Astrocyte (in vitro differentiated cells and primary cell): Measurements from ENCODE around the gene HOXA6. TPM values are rescaled to one million over a fixed set of nuclear protein-coding genes. Genes with fewer than 3 reads are reported as not detected.

Experiments
- DNase-seq: peaks from one replicate; pipeline ENCODE4 v3.0.0-alpha.2; 2010; ENCODE audit warnings: low read depth
- FAIRE-seq: peaks from 2 replicates; lab custom pipeline; 2011; peaks lifted over from hg19 to GRCh38; lab: Jason Lieb, UNC
- H2AFZ ChIP-seq: 2 replicates; pipeline ENCODE4 v1.6.0; 2012; ENCODE audit warnings: low read depth, low read length, inconsistent platforms
- H3K27ac ChIP-seq: 2 replicates; pipeline ENCODE4 v1.5.1; 2011; ENCODE audit warnings: low read depth, low read length, inconsistent platforms
- H3K27me3 ChIP-seq: 2 replicates; pipeline ENCODE4 v1.6.0; 2011; ENCODE audit warnings: low read length, inconsistent platforms; ENCODE audit not compliant: insufficient read depth
- H3K36me3 ChIP-seq: 2 replicates; pipeline ENCODE4 v1.5.1; 2011; ENCODE audit warnings: low read length, inconsistent platforms; ENCODE audit not compliant: insufficient read depth
- H3K4me1 ChIP-seq: 2 replicates; pipeline ENCODE4 v1.5.1; 2011; ENCODE audit warnings: low read length, inconsistent platforms; ENCODE audit not compliant: insufficient read depth
- H3K4me2 ChIP-seq: 2 replicates; pipeline ENCODE4 v1.6.0; 2012; ENCODE audit warnings: low read length, inconsistent platforms
- H3K4me3 ChIP-seq: 2 replicates; pipeline ENCODE4 v1.5.1; 2011; ENCODE audit warnings: low read depth, mild to moderate bottlenecking, low read length, inconsistent platforms; ENCODE audit not compliant: insufficient read depth
- H3K79me2 ChIP-seq: 2 replicates; pipeline ENCODE4 v1.6.0; 2012; ENCODE audit warnings: mild to moderate bottlenecking, low read length, inconsistent platforms; ENCODE audit not compliant: insufficient read depth
- H3K9ac ChIP-seq: 2 replicates; pipeline ENCODE4 v1.6.0; 2012; ENCODE audit warnings: mild to moderate bottlenecking, low read length, inconsistent platforms
- H3K9me3 ChIP-seq: 2 replicates; pipeline ENCODE4 v1.5.1; 2012; ENCODE audit warnings: low read depth, mild to moderate bottlenecking, low read length, inconsistent platforms; ENCODE audit not compliant: insufficient read depth
- H4K20me1 ChIP-seq: 2 replicates; pipeline ENCODE4 v1.6.0; 2012; ENCODE audit warnings: low read length, inconsistent platforms; ENCODE audit not compliant: insufficient read depth
- H3K27ac Mint-ChIP-seq: one replicate; pipeline ENCODE4 v1.8.0; 2021; ENCODE audit warnings: mild to moderate bottlenecking, mixed read lengths; ENCODE audit not compliant: unreplicated experiment
- H3K27me3 Mint-ChIP-seq: one replicate; pipeline ENCODE4 v1.8.0; 2021; ENCODE audit warnings: low read depth, mixed read lengths; ENCODE audit not compliant: unreplicated experiment
- H3K36me3 Mint-ChIP-seq: one replicate; pipeline ENCODE4 v1.8.0; 2021; ENCODE audit warnings: low read depth, mixed read lengths; ENCODE audit not compliant: unreplicated experiment
- H3K4me1 Mint-ChIP-seq: one replicate; pipeline ENCODE4 v1.8.0; 2021; ENCODE audit warnings: low read depth, mixed read lengths; ENCODE audit not compliant: unreplicated experiment
- H3K4me3 Mint-ChIP-seq: one replicate; pipeline ENCODE4 v1.8.0; 2021; ENCODE audit warnings: mild to moderate bottlenecking, moderate library complexity, mixed read lengths; ENCODE audit not compliant: unreplicated experiment
- H3K9me3 Mint-ChIP-seq: one replicate; pipeline ENCODE4 v1.8.0; 2021; ENCODE audit warnings: mild to moderate bottlenecking, mixed read lengths; ENCODE audit not compliant: unreplicated experiment
- EZH2 ChIP-seq: IDR thresholded peaks from 2 replicates; pipeline ENCODE4 v1.6.1; 2012; ENCODE audit warnings: mild to moderate bottlenecking, low read length, inconsistent platforms; ENCODE audit not compliant: insufficient read depth
- total RNA-seq: library from RNA; stranded (reverse); gene quantifications from 2 replicates; pipeline ENCODE4 v1.2.1, GENCODE V29; 2021
- TF ChIP-seq, protein P1 (sequence below): IDR thresholded peaks from 2 replicates; pipeline ENCODE4 v1.5.1; 2011; ENCODE audit warnings: low read depth, mild to moderate bottlenecking, inconsistent platforms, low read length, moderate library complexity; ENCODE audit not compliant: insufficient read depth

HOXA6 gene
- total RNA-seq, 1 donor from 2014 or later = not detected

DNA sequence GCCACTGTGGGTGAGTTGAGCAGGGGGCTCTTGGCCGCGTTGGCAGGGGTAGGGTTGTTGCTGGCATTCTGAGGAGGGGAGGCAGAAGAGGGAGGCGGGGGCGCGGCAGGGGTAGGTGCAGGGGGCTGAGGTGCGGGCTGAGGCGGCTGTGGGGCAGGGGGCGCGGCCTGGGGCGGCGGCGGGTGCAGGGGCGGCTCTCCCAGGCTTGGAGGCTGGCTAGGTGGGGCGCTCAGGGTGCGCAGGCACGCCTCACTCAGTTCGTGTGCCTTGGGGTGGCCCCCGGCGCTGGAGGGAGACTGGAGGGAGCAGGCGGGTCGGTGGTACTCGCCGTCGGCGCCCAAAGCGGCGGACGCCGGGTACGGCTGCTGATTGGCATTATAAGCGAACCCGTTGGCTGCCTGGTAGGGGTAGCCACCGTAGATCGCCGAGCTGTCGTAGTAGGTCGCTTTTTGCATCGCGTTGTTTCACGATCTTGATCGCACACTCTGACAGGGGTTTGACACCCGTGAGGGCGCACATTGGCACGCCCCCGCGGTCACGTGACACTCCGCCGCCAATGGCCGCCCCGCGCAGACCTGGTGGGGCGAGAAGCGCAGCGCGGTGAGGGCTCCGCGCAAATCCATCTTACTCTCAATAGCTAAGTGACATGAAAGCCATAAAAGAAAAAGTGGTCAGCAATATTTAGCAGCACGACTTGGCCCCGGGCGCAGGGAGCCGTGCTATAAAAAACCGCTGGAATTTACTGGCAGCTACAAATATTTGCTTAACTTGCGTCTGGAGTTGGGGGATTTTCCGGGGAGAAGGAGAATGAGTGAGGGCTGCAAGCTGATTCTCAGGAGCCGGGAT is 37.2 kb downstream of the HOXA6 start:
- H3K9ac ChIP-seq = peak overlapping the region; percentile 88
- H3K79me2 ChIP-seq = peaks cover 55% of the 10 kb centered on the region
- no peaks in the 10 kb centered on the region for H3K9me3 ChIP-seq
- TF ChIP-seq, protein P1, sequence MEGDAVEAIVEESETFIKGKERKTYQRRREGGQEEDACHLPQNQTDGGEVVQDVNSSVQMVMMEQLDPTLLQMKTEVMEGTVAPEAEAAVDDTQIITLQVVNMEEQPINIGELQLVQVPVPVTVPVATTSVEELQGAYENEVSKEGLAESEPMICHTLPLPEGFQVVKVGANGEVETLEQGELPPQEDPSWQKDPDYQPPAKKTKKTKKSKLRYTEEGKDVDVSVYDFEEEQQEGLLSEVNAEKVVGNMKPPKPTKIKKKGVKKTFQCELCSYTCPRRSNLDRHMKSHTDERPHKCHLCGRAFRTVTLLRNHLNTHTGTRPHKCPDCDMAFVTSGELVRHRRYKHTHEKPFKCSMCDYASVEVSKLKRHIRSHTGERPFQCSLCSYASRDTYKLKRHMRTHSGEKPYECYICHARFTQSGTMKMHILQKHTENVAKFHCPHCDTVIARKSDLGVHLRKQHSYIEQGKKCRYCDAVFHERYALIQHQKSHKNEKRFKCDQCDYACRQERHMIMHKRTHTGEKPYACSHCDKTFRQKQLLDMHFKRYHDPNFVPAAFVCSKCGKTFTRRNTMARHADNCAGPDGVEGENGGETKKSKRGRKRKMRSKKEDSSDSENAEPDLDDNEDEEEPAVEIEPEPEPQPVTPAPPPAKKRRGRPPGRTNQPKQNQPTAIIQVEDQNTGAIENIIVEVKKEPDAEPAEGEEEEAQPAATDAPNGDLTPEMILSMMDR = no peak
- no peak for TF ChIP-seq EZH2
- peak overlapping the region; percentile 58 for H3K27ac Mint-ChIP-seq
- no peak overlapping the region for H3K4me3 Mint-ChIP-seq
- peak overlapping the region; percentile 14 for H3K4me3 ChIP-seq
- H3K9me3 Mint-ChIP-seq = peaks cover 23% of the 10 kb centered on the region
- peak overlapping the region; percentile 3 for H2AFZ ChIP-seq
- H4K20me1 ChIP-seq = no peaks in the 10 kb centered on the region
- H3K4me1 ChIP-seq = peaks cover 26% of the 10 kb centered on the region
- peaks cover 2% of the 10 kb centered on the region for H3K4me1 Mint-ChIP-seq
- H3K27me3 Mint-ChIP-seq = peaks cover 82% of the 10 kb centered on the region
- DNase-seq (peak; percentile 97), FAIRE-seq (no peak)
- H3K4me2 ChIP-seq = peak overlapping the region; percentile 91
- H3K27me3 ChIP-seq = peaks cover 56% of the 10 kb centered on the region
- peaks cover 3% of the 10 kb centered on the region for H3K36me3 Mint-ChIP-seq
- peak overlapping the region; percentile 76 for H3K27ac ChIP-seq
- no peaks in the 10 kb centered on the region for H3K36me3 ChIP-seq

- Mint-ChIP-seq H3K4me3 (no peak overlapping the region), H3K4me1 (no peaks in the 10 kb centered on the region), H3K9me3 (peaks cover 23% of the 10 kb centered on the region), H3K36me3 (peaks cover 3% of the 10 kb centered on the region), H3K27ac (peak overlapping the region; percentile 58), H3K27me3 (peaks cover 83% of the 10 kb centered on the region)
- Histone ChIP-seq H3K4me2 (peak overlapping the region; percentile 91), H4K20me1 (no peaks in the 10 kb centered on the region), H3K9me3 (no peaks in the 10 kb centered on the region), H3K36me3 (no peaks in the 10 kb centered on the region), H3K79me2 (peaks cover 50% of the 10 kb centered on the region), H3K4me3 (no peak overlapping the region), H2AFZ (no peak overlapping the region), H3K27me3 (peaks cover 56% of the 10 kb centered on the region), H3K27ac (peak overlapping the region; percentile 70), H3K4me1 (peaks cover 31% of the 10 kb centered on the region), H3K9ac (peak overlapping the region; percentile 68)
- DNase-seq = peak; percentile 14
- TF ChIP-seq, protein P1 = no peak
- no peak for TF ChIP-seq EZH2
- FAIRE-seq = no peak
These were observed 37.9 kb downstream of the HOXA6 start for GRCh38 chr7:27109466-27110185.
